Uterus (tissue), 4 donors: ENCODE results near the gene PCYT1A. TPM values are rescaled to one million over a fixed set of nuclear protein-coding genes. Genes with fewer than 3 reads are reported as not detected.

ENCODE experiments used
- DNase-seq, 2 donors: peaks; one replicate each; pipeline ENCODE4 v3.0.0-alpha.2; 2019 to 2020
- H3K27ac ChIP-seq, 2 donors: fragments of 200-600 bp; sonication (generic); 1 replicate in 1 of 2; 2 replicates in 1 of 2; pipeline ENCODE4 v1.5.1; 2016 to 2018
- H3K27me3 ChIP-seq, 2 donors: fragments of 200-600 bp; sonication (generic); one replicate each; pipeline ENCODE4 v1.5.1; 2018 to 2019; ENCODE audit warnings: control low read depth in 1 of 2
- H3K36me3 ChIP-seq, 2 donors: fragments of 200-600 bp; sonication (generic); one replicate each; pipeline ENCODE4 v1.5.1; 2019; ENCODE audit warnings: control low read depth in 1 of 2
- H3K4me1 ChIP-seq, 2 donors: fragments of 200-600 bp; sonication (generic); one replicate each; pipeline ENCODE4 v1.5.1; 2018 to 2019; ENCODE audit warnings: control low read depth in 1 of 2
- H3K4me3 ChIP-seq, 2 donors: fragments of 200-600 bp; sonication (generic); 1 replicate in 1 of 2; 2 replicates in 1 of 2; pipeline ENCODE4 v1.5.1; 2018 to 2019; ENCODE audit warnings: mild to moderate bottlenecking in 1 of 2
- H3K9me3 ChIP-seq, 2 donors: fragments of 200-600 bp; sonication (generic); one replicate each; pipeline ENCODE4 v1.5.1; 2019; ENCODE audit warnings: control low read depth in 1 of 2
- POLR2A ChIP-seq, 2 donors: fragments of 450-650 bp; IDR thresholded peaks; one replicate each; pipeline ENCODE4 v1.6.1; 2016; ENCODE audit warnings: antibody characterized with exemption in 2 of 2, mild to moderate bottlenecking in 1 of 2, moderate library complexity in 1 of 2
- intact Hi-C: fragments of 100-400 bp; cut with DNase I; formaldehyde crosslinking; loops from one replicate; pipeline ENCODE4 v1.15.1; 2023; ENCODE audit warnings: low total_unique reads
- total RNA-seq, 4 donors: library from RNA; depleted of rRNA in 3 of 4; stranded (reverse); fragments of >200 nt in 3 of 4; gene quantifications; one replicate each; pipeline versions ENCODE4 v1.1.0 to v1.2.4, GENCODE V29; 2014 to 2023
- TF ChIP-seq, protein P1 (sequence below), 4 experiments: fragments of 200-600 bp in 2 of 4; fragments of 450-650 bp in 2 of 4; sonication (generic) in 2 of 4; IDR thresholded peaks; one replicate each; pipeline ENCODE4 v1.5.1; 2016 to 2019; ENCODE audit warnings: antibody characterized with exemption in 4 of 4, mild to moderate bottlenecking in 2 of 4, moderate library complexity in 1 of 4
- donor health status: DM: yes; HTN: yes; CAD: no.

PCYT1A gene
- total RNA-seq, 4 donors from 2014 or later, result 36.5 to 275 (median 56.0) TPM

DNA sequence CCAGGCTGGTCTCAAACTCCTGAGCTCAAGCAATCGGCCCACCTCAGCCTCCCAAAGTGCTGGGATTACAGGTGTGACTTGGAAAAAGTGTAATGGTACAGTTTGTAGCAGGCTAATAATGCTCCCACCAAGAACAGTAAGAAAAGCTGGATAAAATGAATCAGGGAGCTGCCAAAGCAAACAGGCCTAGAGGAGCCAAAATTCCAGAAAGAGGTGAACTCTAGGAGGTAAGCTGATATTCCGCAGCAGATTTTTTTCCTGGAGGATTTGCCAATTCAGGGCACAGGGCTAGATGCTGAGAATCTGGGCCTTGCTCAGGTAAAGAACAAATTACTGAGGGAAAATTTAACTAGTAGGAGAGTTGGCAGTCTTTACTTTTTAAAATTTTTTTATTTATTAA is 11.0 kb upstream of the PCYT1A start:
- no peaks in the 10 kb centered on the region for H3K9me3 ChIP-seq
- H3K36me3 ChIP-seq, result no peaks in the 10 kb centered on the region
- H3K4me1 ChIP-seq, result no peaks in the 10 kb centered on the region
- H3K27me3 ChIP-seq, result no peaks in the 10 kb centered on the region
- H3K4me3 ChIP-seq, result no peak overlapping the region
- H3K27ac ChIP-seq, result no peak overlapping the region
- no peak for TF ChIP-seq POLR2A (IDR thresholded peaks at IDR 0.05)
- intact Hi-C loops, result no loop called here
- DNase-seq, result no peak

DNA sequence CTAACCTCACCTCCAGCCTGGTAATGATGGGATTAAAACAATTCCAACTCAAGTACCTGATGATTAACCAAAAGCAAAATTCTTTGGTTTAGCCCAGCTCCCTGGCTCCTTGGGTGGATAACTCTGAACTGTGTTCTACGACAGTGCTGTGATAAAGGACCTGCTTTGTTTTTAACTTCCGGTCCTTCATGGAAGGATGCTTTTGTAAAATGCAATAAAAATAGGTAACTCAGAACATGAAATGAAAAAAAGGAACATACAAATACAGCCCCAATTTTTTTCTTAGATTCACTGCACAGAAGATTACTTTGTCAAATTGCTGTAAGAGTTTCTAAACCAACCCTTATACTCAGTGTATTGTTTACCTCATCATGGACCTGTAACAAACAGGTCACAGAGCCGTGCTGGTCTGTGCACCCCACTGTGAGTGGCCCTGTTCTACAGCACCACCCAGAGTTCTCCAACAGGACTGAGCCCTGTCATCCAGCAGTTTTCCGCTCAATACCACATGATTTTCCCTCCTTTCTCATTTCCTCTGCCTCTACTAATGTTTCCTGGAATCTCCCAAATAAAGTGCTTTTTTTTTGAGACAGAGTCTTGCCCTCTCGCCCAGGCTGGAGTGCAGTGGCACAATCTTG is 4.9 kb upstream of the PCYT1A start:
- TF ChIP-seq, protein P1, sequence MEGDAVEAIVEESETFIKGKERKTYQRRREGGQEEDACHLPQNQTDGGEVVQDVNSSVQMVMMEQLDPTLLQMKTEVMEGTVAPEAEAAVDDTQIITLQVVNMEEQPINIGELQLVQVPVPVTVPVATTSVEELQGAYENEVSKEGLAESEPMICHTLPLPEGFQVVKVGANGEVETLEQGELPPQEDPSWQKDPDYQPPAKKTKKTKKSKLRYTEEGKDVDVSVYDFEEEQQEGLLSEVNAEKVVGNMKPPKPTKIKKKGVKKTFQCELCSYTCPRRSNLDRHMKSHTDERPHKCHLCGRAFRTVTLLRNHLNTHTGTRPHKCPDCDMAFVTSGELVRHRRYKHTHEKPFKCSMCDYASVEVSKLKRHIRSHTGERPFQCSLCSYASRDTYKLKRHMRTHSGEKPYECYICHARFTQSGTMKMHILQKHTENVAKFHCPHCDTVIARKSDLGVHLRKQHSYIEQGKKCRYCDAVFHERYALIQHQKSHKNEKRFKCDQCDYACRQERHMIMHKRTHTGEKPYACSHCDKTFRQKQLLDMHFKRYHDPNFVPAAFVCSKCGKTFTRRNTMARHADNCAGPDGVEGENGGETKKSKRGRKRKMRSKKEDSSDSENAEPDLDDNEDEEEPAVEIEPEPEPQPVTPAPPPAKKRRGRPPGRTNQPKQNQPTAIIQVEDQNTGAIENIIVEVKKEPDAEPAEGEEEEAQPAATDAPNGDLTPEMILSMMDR (IDR thresholded peaks at IDR 0.05), result no peak
- no peak for TF ChIP-seq POLR2A (IDR thresholded peaks at IDR 0.05)
- no peak overlapping the region for H3K27ac ChIP-seq
- no peak overlapping the region for H3K4me3 ChIP-seq
- H3K4me1 ChIP-seq, result no peaks in the 10 kb centered on the region
- no peaks in the 10 kb centered on the region for H3K36me3 ChIP-seq
- no peak for DNase-seq
- H3K9me3 ChIP-seq, result no peaks in the 10 kb centered on the region
- no peaks in the 10 kb centered on the region for H3K27me3 ChIP-seq
- intact Hi-C loops, result no loop called here

DNA sequence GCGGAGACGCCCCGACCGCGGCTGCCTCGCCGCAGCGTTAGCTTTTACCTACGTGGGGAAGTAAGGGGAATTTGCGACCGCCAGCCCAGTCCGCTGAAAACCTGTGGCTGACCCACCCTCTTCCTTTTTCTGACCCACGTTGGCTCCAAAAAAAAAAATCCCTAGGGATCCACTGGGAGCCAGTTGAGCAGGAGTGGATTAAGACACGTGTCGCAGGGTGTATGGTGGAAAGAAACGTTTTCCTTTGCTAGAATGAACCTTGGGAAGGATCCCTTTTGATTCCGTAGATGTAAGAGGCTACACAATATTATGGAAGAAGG is 575 bp upstream of the PCYT1A start:
- no peaks in the 10 kb centered on the region for H3K36me3 ChIP-seq
- DNase-seq, result no peak
- no peaks in the 10 kb centered on the region for H3K27me3 ChIP-seq
- intact Hi-C loops, result no loop called here
- peak overlapping the region; percentile 85 to 88 for H3K27ac ChIP-seq
- TF ChIP-seq, protein P1 (IDR thresholded peaks at IDR 0.05), result no peak
- no peak for TF ChIP-seq POLR2A (IDR thresholded peaks at IDR 0.05)
- H3K4me3 ChIP-seq, result peak overlapping the region; percentile 78 to 93
- no peaks in the 10 kb centered on the region for H3K9me3 ChIP-seq
- peaks cover 0 to 3% of the 10 kb centered on the region in 2 donors for H3K4me1 ChIP-seq

DNA sequence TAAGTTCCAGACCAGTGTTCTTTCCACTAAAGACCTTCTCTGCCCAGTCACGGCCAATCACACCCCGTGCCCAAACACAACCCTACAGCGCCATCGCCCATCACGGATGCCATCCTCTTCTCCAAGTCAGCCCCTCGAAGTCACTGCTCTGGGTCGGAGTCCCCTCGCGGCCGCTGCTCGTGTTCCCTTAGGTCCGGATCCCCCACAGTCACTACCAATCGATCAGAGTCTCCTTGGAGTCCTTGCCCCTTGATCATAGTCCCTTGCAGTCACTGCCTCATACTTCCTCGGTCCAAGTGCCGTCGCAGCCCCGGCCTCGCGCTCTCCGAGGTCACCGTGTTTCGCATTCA is 461 bp downstream of the PCYT1A start:
- H3K4me1 ChIP-seq, result peaks cover 0 to 3% of the 10 kb centered on the region in 2 donors
- intact Hi-C loops, result no loop called here
- DNase-seq, result peak in 1 of 2 donors; percentile 18

DNA sequence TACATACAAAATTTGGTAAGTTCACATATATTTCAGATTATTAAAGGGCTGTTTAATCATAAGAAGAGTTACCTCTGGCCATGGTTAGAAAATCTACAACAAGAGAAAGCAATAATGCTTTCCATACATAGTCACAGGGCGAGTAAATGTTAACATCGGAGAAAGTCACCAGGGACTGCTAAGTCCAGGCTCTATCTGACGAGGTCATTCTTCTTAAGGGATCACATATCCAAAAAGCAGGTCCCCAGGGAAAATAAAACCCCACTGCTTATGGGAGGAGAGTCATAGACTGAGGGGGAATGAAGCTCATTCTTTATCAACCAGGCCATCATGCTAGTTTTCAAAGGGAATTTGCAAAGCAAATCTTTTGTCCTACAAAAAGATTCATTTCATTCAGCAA is 3.1 kb downstream of the PCYT1A start:
- no peak overlapping the region for H3K27ac ChIP-seq
- H3K27me3 ChIP-seq, result no peaks in the 10 kb centered on the region
- no peaks in the 10 kb centered on the region for H3K36me3 ChIP-seq
- TF ChIP-seq, protein P1 (IDR thresholded peaks at IDR 0.05), result no peak
- no peak for TF ChIP-seq POLR2A (IDR thresholded peaks at IDR 0.05)
- DNase-seq, result no peak
- no peaks in the 10 kb centered on the region for H3K9me3 ChIP-seq
- intact Hi-C loops, result no loop called here
- peaks cover 0 to 3% of the 10 kb centered on the region in 2 donors for H3K4me1 ChIP-seq
- H3K4me3 ChIP-seq, result no peak overlapping the region

More for the DNA sequence above, 461 bp downstream of the PCYT1A start:
- no peaks in the 10 kb centered on the region for H3K36me3 ChIP-seq
- H3K9me3 ChIP-seq, result no peaks in the 10 kb centered on the region
- peak overlapping the region; percentile 78 to 93 for H3K4me3 ChIP-seq
- H3K27me3 ChIP-seq, result no peaks in the 10 kb centered on the region
- TF ChIP-seq POLR2A (IDR thresholded peaks at IDR 0.05), result no peak
- H3K27ac ChIP-seq, result peak overlapping the region; percentile 85 to 88

DNA sequence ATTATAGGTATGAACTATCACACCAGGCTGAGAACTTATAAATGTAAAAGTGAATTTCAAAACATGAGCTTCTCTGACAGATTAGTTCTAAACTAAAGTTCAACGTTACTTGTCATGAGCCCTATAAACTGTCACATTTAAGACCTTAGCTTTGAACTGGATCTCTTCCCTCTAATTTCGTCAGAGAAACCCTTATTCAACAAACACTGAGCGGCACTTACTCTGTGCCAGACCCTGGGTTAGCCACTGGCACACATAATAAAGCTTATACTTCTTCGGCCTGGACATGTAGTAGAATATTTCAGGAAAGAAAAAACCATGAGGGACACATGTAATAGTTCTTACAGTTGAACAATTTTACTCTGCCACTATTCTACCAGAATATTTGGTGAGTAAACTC is 5.6 kb downstream of the PCYT1A start:
- Histone ChIP-seq H3K4me3 (no peak overlapping the region), H3K4me1 (peaks cover 0 to 3% of the 10 kb centered on the region in 2 donors), H3K9me3 (no peaks in the 10 kb centered on the region), H3K27me3 (no peaks in the 10 kb centered on the region), H3K27ac (no peak overlapping the region), H3K36me3 (no peaks in the 10 kb centered on the region)
- DNase-seq, result no peak
- no peak for TF ChIP-seq POLR2A (IDR thresholded peaks at IDR 0.05)
- TF ChIP-seq, protein P1 (IDR thresholded peaks at IDR 0.05), result no peak
- intact Hi-C loops, result no loop called here
